H4 (cell line): Measurements from ENCODE around the gene TMEM9B. TPM values are rescaled to one million over a fixed set of nuclear protein-coding genes. Genes with fewer than 3 reads are reported as not detected.

Source experiments
- total RNA-seq: library from RNA; depleted of rRNA; stranded (reverse); fragments of >200 nt; shearing (Covaris generic); gene quantifications from 2 replicates; pipeline ENCODE4 v1.2.3, GENCODE V29; 2014; rRNA removed

TMEM9B gene
- total RNA-seq, 1 experiment from 2014 or later = 53.1 TPM

Other genes starting within 250 kb of the TMEM9B start
- gene AKIP1, start 53.3 kb downstream of the TMEM9B start, total RNA-seq = 51.1 and 52.7 TPM in 2 replicates
- gene C11orf16, start 31.5 kb downstream of the TMEM9B start, total RNA-seq = not detected in 2 replicates
- not detected in 2 replicates for gene ASCL3, start 21.4 kb downstream of the TMEM9B start, total RNA-seq
- gene NRIP3, start 39.6 kb upstream of the TMEM9B start, total RNA-seq = 26.9 and 28.7 TPM in 2 replicates
- 0.10 TPM in 1 of 2 replicates, not detected in the other for gene SCUBE2, start 127.2 kb upstream of the TMEM9B start, total RNA-seq